GM19193 (cell line): ENCODE measurements around the gene LMOD2.

ENCODE experiments used
- POLR2A ChIP-seq: IDR thresholded peaks from 4 replicates; pipeline ENCODE4 v1.6.1; 2011; ENCODE audit not compliant: insufficient read depth, insufficient read length; ENCODE audit errors: extremely low read depth

LMOD2 gene

DNA sequence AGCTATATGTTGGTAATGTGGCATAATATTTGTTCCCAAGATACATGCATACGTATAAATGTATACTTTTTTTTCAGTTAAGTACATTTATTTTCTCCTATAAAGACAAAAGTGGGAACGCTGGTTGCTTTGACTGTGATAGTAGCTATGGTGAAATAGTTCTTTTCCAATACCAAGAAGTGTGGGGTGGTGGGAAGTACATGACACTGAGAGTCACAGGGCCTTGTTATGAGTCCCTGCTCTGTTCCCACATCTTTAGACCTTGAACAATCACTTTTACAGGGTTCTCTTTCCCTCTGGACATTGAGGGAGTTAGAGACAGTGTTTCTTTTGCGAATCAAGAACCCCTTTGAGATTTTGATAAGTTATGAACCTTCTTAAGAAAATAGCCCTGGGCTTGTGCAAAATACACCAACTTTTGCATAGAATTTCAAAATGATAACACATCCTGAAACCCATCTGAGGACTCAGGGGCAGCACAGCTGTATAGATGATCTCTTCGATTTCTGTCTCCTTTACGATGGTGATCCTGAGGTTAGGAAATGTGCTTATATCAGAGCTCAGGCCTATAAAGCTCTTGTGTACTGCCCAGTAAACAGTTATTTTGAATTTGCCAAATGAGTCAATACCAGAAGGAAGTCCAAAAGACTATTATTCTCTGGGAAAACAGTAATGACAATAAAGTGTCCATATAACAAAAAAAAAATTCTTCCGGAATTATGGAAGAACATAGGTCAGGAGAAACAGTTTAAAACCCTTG, 1.1 kb downstream of the LMOD2 start:
- no peak for TF ChIP-seq POLR2A

DNA sequence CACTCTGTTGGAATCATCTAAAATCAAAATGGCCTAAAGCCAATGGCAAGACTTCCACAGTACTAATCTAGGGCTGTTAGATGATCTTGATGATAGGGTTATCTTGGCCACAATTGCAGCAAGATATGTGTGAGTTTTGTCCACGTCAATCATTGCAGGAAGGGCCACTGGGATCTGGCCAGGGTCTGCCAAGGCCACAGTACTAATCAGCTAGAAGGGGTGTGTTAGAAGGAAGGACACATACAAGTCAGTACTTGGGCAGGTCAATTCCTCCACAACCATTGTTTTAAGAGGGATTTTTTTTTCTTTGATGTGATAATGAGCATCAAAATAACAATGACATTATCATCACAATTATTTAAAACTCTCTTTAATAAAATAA, 1.6 kb downstream of the LMOD2 start:
- no peak for TF ChIP-seq POLR2A

DNA sequence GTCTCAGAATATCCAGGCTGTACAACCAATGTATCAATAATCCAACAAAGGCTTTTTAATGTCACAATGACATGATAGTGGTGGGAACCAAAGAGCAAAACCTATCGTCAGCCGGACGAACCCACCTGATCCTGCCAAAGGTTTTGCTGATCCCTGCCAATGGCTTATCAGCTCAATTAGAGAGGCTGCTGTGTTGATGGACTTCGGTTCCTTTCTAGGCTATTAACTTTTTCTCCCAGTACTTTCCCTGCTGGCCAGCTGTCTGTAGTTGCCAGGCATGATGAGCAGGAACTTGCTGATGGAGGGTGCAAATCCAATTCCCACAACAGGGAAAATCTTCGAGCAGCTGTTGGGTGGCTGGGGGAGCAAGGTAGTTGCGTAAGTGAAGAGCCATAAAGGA, 2.4 kb downstream of the LMOD2 start:
- no peak for TF ChIP-seq POLR2A

DNA sequence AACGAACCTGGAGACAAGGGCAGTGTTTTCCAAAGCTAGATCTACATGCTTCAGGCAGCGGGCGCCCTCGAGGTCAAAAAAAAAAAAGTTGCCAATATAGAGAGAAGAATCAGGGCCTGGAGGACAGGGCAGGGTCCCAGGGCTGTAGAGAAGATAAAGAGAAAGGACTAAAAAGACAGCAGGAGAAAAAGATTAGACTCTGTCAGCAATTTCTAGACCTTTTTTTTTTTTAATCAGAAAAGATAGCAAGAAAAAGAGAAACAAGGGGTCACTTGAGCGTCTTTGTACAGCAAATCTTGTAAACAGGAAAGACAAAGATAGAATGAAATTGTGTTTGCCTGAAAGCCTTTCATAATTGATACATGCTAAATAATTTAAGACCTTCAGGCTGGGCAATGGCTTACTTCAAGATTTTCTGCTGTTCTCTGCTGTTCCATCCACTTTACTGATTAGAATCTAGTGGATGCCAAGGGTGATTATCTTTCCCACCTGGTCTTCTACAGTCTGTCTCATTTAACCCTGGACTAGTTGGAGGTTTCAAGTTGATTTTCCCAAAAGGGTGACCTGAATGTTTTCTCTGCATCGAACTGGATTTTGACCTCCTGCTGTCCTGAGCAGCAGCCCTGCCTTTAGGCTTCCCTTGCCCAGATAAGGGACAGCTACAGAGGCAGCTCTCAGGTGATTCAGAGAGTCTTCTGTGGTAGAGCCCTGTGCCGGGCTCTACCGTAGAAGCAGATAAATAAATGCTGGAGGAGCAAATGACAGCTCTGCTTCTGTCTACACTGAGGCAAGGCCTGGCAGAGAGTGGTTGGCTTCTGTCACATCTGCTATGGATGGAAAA, 5.1 kb downstream of the LMOD2 start:
- no peak for TF ChIP-seq POLR2A

DNA sequence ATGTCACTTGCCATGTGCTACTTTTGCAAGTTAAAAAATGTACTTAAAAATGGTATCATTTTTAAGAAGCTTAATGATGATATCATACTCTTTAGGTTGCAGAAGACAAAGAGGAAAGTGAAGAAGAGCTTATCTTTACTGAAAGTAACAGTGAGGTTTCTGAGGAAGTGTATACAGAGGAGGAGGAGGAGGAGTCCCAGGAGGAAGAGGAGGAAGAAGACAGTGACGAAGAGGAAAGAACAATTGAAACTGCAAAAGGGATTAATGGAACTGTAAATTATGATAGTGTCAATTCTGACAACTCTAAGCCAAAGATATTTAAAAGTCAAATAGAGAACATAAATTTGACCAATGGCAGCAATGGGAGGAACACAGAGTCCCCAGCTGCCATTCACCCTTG, 6.1 kb downstream of the LMOD2 start:
- no peak for TF ChIP-seq POLR2A

DNA sequence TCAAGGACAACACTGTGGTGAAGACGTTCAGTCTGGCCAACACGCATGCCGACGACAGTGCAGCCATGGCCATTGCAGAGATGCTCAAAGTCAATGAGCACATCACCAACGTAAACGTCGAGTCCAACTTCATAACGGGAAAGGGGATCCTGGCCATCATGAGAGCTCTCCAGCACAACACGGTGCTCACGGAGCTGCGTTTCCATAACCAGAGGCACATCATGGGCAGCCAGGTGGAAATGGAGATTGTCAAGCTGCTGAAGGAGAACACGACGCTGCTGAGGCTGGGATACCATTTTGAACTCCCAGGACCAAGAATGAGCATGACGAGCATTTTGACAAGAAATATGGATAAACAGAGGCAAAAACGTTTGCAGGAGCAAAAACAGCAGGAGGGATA, 6.6 kb downstream of the LMOD2 start:
- TF ChIP-seq POLR2A = no peak

DNA sequence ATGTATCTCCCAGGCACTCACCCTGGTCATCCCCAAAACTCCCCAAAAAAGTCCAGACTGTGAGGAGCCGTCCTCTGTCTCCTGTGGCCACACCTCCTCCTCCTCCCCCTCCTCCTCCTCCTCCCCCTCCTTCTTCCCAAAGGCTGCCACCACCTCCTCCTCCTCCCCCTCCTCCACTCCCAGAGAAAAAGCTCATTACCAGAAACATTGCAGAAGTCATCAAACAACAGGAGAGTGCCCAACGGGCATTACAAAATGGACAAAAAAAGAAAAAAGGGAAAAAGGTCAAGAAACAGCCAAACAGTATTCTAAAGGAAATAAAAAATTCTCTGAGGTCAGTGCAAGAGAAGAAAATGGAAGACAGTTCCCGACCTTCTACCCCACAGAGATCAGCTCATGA, 7.1 kb downstream of the LMOD2 start:
- TF ChIP-seq POLR2A = no peak

DNA sequence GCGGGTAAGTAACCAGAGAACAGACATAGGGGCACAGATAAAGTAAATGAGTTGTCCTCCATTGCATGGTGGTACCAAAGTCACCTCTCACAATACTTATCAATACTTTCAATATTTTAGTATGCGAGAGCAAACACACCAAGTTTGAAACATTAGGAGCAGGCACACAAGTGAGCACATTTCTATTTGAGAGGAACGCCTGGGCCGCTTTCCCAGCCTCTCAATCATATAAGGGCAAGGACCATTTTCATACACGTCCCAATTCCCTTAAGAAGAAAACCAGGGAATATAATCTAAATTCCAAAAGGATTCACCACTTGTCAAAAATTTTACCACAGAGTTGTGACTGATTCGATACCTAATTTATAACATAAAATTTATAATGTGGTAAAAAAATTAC, 7.5 kb downstream of the LMOD2 start:
- no peak for TF ChIP-seq POLR2A

DNA sequence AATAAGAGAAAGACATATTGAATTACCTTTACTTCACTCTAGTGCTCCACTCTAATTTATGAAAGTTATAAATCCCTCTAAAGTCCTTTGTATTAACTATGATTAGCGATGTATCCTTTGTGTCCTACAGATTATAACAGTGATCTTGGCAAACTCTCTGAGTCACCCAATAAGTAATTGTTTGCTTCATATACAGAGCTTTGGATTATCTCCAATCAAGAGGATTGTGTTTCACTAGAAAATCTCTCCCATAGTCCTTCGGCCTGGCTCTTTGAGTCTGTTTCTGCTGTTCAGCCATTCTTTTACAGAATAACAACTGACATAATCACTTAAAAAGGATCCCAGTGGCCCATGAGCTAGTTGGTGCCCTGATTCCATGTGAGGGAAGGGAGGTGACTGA, 9.5 kb downstream of the LMOD2 start:
- no peak for TF ChIP-seq POLR2A

DNA sequence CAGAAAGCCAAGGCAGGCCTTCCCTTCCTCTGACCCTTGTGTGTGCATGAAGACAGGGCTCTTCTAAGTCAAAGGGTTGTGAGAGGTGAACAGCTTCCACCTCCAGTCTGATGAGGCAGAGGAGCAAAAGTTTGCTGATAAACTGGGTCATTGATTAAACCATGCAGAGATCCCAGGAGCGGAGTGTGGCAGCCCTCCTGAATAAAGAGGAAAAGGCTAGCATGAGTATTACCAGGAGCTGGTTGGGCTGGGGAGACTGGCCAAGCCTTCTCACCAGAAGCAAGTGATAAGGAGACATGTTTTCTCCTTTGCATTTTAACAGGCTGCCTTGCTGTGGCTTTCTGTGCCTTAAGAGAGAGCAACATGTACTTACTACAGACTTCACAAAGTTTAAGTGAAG, 10.2 kb downstream of the LMOD2 start:
- TF ChIP-seq POLR2A = no peak

DNA sequence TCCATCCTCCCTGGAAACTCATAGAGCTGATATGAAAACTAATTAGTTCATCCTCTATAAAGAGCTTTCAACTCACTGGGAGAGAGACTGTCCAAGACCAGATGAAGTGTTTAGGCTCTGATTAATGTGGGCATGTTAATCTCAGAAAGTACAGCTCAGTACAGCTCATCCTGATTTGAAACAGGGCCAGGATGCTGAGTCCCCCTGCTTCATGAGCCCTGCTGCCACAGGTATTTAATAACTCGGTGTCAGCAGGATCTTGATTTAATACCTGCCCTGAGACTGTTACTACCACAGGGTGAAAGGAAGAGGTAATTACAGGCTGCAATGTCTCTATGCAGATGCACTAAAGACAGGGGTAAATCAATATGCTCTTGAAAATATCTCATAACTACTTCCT, 10.8 kb downstream of the LMOD2 start:
- no peak for TF ChIP-seq POLR2A

DNA sequence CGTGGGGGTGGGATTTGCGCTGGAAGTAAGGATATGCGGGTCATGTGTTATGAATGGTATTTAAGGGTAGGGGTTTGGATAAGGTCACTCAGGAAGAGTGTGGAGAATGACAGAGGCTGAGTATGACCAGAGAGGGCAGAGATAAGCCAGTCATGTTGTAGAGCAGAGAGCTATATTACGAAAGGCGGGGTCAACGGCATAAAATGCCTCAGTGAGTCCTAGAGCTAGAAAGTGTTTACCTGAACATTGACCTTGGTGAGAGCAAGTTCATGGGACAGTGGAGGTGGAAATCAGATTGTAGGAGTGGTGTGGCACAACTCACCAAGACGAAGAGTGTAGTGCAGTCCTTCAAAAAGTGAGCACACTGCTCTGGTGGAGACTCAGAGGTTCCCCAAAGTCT, 13.8 kb downstream of the LMOD2 start:
- no peak for TF ChIP-seq POLR2A

DNA sequence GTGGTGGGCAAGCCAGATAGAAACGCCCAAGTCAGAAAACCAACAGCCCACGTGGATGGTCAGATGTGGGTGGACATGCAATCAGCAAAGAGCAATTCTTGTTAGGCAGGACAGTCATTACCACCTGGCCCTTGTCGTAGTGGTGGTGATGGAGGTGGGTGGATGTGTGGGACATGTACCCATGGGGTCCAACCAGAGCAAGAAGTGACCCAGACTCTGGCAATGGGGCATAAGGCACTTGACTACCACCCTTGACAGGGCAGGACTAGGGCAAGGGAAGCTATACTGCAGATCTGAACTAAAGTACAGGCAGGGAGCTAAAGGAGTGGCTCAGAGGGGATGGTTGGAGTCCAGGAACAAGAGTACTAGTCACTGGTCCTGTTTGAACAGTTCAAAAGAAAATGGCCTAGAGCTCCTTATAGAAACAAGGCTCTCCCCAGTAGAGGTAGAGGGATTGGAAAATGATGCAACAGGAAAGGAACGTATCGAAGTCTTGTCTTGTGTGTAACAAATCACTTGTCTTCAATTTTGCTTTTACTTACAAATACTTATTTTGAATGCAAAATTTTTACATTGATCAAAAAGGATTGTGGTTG, 17.6 kb downstream of the LMOD2 start:
- TF ChIP-seq POLR2A = no peak

DNA sequence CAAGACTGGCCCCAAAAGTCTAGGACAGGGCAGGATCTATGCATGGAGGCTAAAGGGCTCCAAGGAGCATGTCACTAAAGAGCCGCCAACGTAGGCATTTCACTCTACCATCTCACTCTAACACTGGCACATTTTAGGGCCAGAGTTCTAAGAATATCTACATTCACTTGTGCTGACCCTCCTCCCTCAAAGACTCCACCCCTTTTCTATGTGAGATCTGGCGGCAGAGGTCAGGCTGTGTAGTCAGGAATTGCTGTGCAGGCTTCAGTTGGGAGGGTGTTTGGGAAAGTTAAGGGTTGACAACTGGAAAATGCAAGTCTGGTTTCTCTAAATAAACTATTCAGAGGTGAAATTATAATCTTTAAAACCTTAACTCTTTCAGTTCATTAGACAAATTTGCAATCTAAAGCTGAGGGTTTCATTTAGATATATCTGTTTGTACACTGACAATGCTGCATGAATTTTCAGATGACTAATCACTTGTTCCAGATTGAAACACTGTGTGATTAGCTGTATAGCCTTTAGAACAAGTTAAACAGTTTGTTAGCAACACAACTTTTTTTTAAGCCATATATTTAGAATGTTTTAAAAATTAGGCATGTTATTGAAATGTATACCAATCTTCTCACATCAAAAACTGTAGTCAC, 18.2 kb downstream of the LMOD2 start:
- TF ChIP-seq POLR2A = no peak

DNA sequence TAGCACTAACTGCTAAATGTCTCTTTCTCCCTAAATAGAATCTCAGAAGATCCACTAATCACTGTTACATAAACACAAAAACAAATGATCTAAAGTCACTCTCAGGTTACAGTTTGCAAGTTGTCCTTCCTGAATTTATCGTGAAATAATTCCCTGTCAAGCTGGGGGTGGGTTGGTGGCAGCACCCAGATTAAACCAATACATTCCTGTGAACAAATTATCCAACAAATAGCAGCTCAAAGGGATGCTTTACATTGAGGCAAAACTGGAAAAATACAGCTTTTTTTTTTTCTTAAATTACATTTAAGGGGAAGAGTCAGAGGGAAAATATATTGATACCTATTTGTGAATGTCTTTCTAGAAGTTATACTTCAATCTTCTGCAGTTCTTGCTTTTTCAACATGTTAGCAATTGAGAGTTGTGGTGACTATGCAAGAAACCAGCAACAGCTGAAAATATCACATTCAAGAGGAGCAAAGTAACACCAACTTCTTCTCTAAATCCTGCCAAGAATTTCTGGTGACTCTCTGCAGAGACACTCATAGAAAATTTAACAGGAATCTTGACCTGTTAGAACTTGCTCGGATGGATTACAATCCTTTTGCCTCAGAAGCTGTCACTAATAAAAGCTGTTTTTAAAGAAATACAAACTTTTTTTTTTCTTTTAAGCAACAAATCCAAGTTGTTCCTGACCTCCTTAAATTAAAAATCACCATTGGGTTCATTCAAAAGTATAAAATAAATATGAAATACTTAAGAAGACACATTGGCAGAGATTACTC, 18.9 kb downstream of the LMOD2 start:
- TF ChIP-seq POLR2A = no peak

DNA sequence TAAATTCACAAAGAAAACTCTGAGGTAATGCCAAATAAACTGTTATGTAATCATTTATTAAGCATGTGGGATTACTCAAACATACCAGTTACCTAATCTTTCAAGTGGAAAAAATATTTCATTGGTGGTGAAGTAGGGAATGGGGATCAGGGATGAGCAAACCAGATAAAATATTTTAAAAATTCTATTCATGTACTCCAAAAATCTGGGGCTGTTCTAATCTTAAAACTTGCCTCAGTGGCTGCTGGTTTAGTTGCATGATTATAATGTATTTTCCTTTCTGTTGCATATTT, 19.5 kb downstream of the LMOD2 start:
- TF ChIP-seq POLR2A = no peak
